HG03520 (cell line): ENCODE measurements around the gene TMEM132A.
"Not testable (repeated sequence)": the region's sequence is repeated elsewhere in the genome, so short reads cannot be mapped to it uniquely, and the experiment has no call there.

Experiments used
- ATAC-seq: cut with Tn5 transposase; IDR thresholded peaks from one replicate; pipeline ENCODE4 v1.9.1; 2021; ENCODE audit warnings: mild to moderate bottlenecking, moderate library complexity; ENCODE audit not compliant: unreplicated experiment

The TMEM132A gene

DNA sequence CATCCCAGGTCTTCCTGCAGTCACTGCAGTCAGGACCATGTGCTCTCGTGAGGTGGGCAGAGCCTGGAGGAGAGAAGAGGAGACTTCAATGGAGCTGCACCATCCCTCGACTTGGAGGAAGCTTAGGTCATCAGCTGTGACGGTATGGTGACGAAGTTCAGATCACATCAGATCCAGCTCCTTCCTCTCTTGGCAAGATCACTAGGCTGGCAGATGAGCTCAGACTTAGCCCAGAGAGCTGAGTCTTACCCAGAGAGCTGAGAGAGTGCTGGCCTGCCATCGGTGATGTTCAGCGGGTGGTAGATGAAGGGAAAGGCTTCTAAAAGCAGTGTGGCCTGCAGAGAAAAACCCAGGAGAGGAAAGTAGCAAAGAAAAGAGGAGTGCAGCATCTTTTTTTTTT is 29.5 kb downstream of the TMEM132A start:
- no peak for ATAC-seq

DNA sequence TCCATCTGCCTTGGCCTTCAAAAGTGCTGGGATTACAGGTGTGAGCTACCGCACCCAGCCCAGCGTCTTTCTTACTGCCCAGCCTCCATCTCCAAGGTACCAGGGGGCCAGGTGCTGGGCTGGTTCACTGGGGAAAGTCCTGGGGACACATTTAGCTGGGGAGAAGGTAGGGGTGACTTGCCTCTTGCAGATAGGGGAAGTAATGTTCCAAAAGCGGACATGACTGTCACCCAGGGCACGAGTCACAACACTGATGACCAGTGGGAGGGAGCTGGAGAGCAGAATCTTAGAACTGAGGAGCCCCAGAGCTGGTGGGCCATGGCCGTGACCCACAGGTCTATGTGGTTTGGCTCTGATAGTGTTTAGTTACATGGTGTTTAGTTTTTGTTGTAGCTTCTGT is 30.2 kb downstream of the TMEM132A start:
- ATAC-seq = no peak

DNA sequence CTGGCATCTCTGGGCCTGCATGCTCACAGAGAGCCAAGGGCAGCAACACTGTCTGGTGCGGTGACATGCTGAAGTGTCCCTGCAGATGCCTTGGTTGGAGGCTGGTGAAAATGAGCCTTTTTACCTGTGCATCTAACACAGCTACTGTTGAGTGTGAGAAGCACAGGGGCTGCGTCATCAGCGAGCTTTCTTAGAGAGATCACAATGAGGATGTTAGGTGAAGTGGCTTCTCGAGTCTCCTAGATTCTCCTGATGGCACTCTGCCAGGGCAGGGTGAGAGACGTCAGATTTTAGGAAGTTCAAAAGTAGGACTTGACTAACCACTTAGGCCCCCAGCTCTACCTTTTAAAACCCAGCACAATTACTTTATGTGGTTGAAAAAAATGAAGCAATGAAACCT is 31.3 kb downstream of the TMEM132A start:
- ATAC-seq = no peak

DNA sequence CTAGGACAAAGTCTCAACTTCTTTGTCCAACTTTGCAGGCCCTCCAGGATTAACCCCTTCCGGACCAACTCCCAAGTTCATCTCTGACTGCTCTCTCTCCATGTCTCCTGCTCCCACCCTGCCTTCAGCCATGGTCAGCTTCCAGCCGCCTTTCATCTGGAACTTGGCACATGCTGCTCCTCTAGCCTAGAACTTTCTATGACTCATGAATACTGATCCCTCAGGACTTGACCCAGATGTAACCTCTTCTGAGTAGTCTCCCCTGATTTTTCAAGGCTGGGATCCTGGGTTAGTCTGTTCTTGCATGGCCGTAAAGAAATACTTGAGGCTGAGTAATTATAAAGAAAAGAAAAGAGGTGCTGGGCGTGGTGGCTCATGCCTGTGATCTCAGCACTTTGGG is 32.9 kb downstream of the TMEM132A start:
- ATAC-seq = no peak

DNA sequence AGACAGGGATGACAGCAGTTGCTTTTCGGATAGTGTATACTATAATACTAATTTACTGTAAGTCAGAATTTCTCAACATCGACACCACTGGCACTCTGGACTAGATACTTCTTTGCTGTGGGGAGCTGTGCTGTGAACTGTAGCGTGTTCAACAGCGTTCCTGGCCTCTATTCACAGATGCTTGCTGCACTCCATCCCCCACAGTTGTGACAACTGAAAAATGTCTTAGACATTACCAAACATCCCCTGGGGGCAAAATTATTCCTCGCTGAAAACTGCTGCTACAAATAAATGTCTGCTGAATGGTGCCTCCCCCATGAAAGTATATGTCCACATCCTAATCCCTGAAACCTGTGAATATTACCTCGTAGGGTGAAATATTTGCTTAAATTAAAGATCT is 35.2 kb downstream of the TMEM132A start:
- ATAC-seq = no peak

DNA sequence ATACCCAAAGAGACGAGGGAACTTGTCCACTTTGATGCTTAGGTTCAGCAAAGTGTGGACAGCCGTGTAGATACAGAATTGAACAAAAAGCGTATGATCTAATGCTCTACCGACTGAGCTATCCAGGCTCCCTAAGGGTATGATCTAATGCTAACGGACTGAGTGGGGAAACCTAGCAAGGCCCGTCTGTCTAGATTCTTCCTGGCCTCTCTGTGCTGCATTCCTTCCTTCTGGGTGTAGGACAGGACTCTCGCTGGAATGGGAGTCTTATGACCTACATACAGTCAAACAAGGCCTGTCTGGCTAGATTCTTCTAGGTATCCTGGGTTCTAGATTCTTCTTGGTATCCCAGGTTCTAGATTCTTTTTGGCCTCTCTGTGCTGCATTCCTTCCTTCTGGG is 36.1 kb downstream of the TMEM132A start:
- ATAC-seq = no peak

DNA sequence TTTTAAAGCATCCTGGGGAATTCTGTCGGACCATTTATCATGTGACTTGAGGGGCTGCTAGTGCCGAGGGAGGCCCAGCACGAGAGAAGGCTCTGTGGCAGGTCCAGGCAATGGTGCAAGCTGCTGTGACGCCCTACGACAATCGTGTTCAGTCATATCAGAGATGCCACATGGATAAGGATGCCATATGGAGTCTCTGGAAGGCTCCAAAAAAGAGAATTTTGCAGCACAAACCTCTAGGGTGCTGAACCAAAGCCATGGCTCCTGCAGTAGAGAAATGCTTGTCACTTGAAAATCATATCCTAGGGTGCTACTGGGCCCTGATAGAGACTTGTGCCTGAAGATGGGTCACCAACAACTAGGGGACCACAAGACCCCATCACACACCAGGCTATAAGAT is 40.5 kb downstream of the TMEM132A start:
- ATAC-seq = no peak

DNA sequence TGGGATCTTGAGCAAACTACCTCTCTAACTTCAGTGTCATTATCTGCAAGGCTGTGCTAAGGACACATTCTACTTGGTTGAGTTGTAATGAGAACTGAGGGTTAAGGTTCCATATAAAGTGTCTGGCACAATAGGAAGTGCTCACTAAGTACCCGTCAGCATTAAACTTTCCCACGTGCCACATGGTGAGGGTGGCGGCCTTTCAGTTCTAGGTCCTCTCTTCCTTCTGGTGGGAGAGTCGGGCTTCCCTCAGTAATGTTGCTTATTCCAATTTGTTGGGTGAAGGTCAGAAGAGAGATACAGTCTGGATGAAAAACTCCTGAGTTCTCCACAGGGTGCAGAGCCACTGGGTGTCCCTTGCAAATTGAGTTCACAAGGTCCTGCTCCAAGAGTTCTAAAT is 42.6 kb downstream of the TMEM132A start:
- no peak for ATAC-seq

DNA sequence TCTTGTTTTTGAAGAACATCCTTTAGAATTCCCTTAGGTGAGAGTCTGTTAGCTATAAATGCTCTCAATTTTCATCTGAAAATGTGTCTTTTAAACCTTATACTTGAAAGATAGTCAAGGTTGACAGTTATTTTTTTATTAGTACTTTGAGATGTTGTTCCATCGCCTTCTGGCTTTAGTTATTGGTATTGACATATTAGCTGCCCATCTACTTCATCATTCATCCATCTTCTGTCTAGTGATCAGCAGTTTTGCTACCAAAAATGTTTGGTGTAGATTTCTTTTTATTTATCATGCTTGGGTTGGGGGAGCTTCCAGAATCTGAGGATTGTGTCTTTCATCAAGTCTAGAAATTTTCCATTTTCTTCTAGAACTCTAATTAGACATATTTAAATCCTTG is 44.0 kb downstream of the TMEM132A start:
- ATAC-seq = no peak

DNA sequence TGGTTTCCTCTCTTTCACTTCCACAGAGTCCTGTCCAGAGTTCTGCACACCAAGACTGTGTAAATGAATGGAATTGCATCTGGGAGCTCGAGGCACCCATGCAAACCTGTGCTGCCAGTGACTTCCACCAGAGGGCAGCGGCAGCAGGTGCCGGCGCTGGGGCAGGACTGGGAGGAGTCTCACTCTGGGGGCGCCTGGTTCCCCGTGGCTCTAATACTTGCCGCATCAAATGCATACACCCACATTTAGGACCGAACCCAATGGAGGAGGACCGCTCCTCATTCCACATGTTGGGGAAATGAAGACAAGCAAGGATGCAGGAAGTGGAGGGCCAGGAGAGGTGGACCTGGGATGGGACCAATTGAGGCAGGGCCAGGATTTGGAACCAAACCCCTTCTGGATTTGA is 46.1 kb downstream of the TMEM132A start:
- peak; percentile 46 for ATAC-seq

DNA sequence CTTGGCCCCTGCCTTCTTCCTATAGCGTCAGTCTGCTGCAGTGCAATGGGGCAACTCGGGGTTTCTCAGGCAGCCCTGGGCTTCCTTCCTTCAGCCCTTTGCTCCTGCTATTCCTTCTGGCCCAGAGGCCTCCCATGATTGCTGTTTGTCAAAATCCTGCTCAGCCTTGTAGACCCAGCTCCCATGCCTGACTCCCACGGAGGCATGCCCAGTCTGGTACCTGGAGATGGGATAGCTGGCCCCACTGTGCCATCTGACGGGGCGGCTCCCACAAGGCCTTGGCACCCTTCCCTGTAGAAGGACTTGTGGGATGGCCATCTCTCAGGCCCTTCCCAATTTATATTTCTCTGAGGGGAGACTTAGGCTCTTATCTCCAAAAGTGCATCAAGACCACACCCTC is 46.6 kb downstream of the TMEM132A start:
- no peak for ATAC-seq

DNA sequence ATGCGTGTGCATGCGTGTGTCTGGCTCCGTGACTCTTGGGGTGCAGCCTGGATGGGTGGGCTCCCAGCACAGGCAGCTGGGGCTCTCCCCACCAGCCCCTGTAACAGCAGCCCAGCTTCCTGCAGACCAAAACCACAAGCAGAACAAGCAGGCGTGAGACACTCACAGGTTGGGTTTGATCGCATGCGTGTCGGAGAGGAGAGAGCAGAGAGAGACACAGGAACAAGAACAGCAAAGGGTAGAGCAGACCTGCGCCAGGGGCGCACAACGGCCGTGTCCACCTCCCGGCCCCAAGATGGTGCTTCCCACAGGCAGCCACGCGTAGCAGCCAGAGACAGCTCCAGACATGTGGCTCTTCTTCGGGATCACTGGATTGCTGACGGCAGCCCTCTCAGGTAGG is 47.3 kb downstream of the TMEM132A start, which contains the start of gene CD6:
CD6 (plus strand) TSS at position 161 of the 400 bp plus-strand sequence; CDS start at position 347, 186 bp downstream.
- ATAC-seq = no peak

DNA sequence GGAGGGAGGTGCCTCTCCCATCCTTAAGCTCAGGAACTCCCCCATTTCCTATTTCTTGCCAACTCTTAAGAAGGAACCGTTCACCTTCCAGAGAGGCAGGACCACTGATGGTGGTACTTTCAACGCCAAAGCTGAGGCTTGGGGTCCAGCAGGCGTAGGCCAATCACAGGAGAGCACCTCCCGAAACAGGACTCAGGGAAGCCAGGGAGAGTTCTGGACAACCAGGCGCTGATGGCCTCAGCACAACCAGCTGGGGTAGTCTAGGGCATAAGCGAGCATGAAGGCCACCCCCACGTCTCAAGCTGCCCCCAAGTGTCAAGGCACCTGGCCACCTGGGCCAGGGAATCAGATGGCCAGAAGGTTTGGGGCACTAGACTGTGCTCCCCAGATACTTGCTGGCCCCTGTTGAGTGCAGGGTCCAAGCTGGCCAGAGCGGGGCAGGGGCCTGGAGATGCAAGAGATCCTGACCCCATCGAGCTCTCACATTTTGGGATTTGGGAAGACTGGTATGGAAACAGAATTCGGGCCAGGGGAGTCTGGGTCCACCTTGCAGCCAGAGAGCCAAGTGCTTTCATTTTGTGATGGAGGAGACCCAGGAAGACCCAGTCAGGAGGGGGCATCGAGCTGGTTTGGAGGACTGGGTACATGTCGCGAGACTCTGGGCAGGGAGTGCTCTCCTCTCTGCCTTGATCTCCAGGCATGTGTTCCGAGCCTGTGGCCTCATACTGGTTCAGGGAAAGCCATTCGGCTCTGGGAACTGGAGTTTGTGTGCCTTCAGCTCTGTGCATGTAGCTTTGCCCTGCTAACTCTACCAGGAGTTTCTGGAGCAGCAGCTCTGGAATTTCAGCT is 48.1 kb downstream of the TMEM132A start:
- no peak for ATAC-seq

DNA sequence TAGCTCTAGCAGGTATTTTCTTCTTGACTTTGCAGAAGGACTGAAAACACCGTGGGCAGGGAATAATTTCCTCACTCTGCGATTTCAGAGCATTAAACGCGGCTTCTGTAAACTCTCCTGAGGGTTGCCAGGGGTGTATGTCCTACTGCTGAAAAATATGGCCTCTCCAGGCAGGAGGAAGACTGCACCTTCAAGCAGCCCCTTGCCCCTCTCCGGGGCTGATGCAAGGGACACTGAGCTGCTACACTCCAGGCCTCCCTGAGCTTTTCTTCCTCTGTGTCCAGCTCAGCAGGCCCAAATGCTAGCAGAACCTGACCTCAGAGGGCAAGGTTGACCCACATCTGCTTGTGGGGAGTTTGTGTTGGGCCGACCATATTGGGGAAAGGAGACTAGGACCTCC is 49.4 kb downstream of the TMEM132A start:
- no peak for ATAC-seq

DNA sequence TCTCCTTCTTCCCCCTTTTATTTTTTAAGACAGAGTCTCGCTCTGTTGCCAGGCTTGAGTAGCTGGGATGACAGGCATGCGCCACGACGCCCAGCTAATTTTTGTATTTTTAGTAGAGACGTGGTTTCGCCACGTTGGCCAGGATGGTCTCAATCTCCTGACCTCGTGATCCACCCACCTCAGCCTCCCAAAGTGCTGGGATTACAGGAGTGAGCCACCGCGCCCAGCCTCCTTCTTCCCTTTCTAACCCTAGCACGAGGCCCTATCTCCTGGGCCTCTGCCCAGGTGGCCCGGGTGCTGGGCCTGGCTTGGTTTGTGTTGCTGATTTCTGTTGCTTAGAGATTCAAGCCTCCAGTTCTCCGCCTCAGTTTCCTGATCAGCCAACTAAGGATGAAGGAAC is 50.1 kb downstream of the TMEM132A start:
- ATAC-seq = not testable (repeated sequence)

DNA sequence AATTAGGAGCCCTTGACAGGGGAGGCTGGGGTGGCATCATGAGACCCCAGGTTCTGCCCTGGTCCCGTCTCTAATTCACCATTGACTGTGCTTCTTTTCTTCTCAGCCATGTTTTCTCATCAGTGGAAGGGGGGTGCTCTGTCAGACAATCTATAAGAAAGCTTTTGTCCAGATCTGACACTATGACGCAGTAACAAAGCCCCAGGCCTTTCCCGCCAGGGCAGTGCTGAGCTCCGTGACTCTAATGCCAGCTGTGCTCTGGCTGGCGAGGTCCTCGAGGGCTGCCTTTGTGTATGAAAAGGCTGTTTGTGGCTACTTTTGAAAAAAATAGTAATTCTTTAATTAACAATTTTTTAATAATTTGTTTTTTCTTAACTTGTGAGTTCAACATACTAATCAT is 50.5 kb downstream of the TMEM132A start:
- no peak for ATAC-seq

DNA sequence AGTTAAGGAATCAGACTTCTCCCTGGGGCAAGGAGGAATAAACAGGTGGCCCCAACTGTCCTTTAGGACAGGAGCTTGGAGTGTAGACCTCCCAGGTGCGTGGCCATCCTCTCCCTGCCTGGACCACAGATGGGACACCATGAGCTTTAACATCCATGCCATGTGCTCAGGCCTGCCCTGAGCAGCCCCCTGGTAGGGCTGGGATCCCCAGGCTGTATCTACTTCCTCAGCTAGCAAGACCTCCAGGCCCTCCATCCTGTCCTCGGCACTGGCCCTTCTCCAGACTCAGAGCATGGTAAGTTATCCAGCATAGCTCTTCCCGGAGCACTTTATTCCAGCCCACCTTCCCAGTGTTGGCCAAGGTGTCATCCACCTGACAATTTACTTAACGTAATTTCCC is 53.0 kb downstream of the TMEM132A start:
- no peak for ATAC-seq

DNA sequence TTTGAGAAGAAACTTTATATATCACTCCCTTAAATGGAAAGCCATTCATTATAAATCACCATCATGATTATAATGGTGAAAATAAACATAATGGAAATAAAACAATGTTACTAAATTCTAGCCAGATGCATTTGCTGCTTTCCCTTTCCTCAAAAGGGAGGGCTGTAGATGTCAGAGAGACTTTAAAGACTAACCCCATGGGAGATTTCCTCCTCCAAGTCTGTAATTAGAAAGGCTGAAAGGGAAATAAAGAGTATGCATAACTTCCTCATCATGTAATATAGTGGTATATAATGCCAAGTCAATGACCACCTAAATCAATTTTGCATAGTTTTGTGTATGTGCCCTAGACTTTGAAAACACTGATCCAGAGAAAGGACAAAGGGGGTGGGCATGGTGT is 53.6 kb downstream of the TMEM132A start:
- ATAC-seq = no peak

DNA sequence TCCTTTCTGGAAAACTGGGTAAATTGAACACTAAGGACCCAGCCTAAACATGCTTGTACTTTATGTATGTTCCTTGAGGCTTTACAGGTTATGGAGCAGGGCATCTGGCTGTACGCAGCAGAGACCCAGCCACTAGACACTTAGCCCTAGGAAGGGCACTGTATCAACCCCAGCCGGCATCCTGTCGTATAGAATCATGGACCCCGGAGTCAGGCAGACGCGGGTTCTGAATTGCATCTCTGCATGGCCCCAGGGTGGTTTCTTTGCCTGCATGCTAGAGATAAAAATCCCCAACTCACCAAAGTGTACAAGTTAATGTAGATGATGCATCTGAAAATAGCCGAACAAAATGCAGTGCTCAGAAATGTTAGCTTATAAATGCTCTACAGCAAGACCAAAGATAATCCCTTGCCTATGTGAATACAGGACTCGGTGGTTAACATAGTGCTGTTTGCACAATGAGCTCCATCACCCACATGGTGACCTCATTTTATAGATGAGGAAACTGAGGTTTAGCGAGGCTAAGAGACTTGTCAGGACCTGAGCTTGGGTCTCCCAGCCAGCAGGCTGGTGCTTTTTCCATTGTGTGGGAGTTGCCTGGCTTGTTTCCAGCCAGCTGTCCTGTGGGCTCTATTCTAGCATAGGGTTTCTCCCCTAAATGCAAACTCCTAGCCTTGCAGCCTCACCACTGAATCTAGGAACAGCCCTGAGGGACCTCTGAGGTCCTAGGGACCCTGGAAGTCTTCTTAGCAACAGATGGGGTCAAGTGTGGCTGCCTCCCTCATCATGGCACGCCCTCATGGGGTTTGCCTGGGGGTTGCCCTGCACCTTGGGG is 54.5 kb downstream of the TMEM132A start:
- no peak for ATAC-seq

DNA sequence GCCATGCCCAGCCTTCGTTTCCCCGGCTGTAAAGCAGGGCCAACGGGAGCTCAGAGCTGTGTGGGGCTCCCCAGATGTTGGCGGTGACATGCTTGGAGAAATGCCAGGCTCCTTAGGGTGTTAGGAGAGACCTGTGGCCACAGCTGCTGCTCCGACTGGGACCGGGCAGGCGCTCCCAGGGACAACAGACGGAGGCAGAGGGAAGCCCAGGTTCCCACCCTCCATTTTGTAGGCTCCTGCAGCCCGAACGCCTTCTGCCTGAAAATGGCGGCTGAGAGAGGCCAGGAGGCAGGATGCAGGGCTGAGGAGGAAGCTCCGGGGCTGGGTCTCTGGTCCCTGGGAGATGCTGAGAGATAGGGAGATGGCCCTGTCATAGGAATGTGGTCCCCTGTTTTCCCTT is 57.3 kb downstream of the TMEM132A start:
- ATAC-seq = no peak

DNA sequence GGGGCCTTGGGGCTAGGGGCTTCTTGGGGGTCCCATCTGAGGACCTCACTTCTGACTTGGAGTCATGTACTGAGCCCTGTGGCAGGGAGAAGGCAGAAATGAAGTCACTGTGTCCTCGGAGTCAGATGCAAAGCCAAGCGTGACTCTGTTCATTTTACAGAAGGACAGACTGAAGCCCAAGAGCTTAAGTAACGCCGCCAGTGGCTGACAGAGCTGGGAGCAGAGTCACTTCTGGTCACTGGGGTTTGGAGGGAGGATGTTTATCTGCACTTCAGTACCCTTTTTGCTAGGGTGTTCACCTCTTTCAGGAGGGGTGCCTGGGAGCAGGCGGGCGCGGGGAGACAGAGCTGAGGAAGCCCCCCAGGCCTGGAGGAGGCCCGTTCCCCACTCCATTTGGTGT is 57.9 kb downstream of the TMEM132A start:
- no peak for ATAC-seq

DNA sequence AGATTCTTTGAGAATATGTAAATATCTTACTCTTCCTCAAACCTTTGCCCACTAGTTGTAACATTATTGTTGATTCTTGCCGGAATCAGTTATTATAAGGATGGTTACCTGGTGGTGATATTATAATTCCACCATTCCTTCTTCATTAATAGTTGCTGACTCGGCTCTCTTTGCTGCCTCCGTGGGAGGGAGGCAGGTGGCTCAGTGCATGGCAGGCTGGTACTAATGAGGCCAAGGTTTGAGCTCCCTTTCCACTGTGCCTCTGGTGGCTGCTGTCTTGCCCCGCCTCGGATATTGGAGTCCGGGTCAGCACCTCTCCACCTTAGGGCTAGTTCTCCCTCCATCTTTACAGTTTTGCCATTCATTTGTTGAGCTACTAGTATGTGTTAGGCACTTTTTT is 59.9 kb downstream of the TMEM132A start:
- no peak for ATAC-seq
